ENCODE results near the gene KRT40.
A peak's percentile ranks its signal among the peaks of the same experiment; 100 is the strongest.

Gene KRT40

GRCh38 chr17:40951011-40951622 is 33.0 kb downstream of the KRT40 start:
- Mint-ChIP-seq H3K27me3 (ENCODE audit: low read depth) (peaks cover 13% of the 10 kb centered on the region), H3K4me1 (peaks cover 56% of the 10 kb centered on the region), H3K36me3 (ENCODE audit: low read depth) (no peaks in the 10 kb centered on the region), H3K27ac (no peak overlapping the region), H3K4me3 (no peak overlapping the region), H3K9me3 (no peaks in the 10 kb centered on the region)
- TF ChIP-seq CTCF (IDR thresholded peaks at IDR 0.05; ENCODE audit: unreplicated experiment in 3 of 3) = no peak

- Mint-ChIP-seq H3K4me3 (no peak overlapping the region), H3K27ac (peak overlapping the region in 2 of 3 experiments; percentile 6 to 12), H3K4me1 (peaks cover 48% of the 10 kb centered on the region), H3K9me3 (no peaks in the 10 kb centered on the region), H3K36me3 (ENCODE audit: low read depth) (no peaks in the 10 kb centered on the region), H3K27me3 (ENCODE audit: low read depth) (peaks cover 13% of the 10 kb centered on the region)
- TF ChIP-seq CTCF (IDR thresholded peaks at IDR 0.05; ENCODE audit: unreplicated experiment in 3 of 3) = no peak
Measured at GRCh38 chr17:40950176-40950575, 34.0 kb downstream of the KRT40 start.

GRCh38 chr17:40949418-40949817 is 34.7 kb downstream of the KRT40 start:
- H3K4me3 Mint-ChIP-seq = no peak overlapping the region
- H3K4me1 Mint-ChIP-seq = peaks cover 45% of the 10 kb centered on the region
- no peaks in the 10 kb centered on the region for H3K36me3 Mint-ChIP-seq (ENCODE audit: low read depth)
- TF ChIP-seq CTCF (IDR thresholded peaks at IDR 0.05; ENCODE audit: unreplicated experiment in 3 of 3) = no peak
- peaks cover 2% of the 10 kb centered on the region for H3K9me3 Mint-ChIP-seq
- peak overlapping the region; percentile 4 to 53 (median 31) for H3K27ac Mint-ChIP-seq
- peaks cover 10% of the 10 kb centered on the region for H3K27me3 Mint-ChIP-seq (ENCODE audit: low read depth)

- no peak overlapping the region for H3K4me3 Mint-ChIP-seq
Measured at GRCh38 chr17:40947929-40948328, 36.2 kb downstream of the KRT40 start.

GRCh38 chr17:40945414-40945813 is 38.7 kb downstream of the KRT40 start:
- peaks cover 33% of the 10 kb centered on the region for H3K4me1 Mint-ChIP-seq
- peaks cover 2% of the 10 kb centered on the region for H3K9me3 Mint-ChIP-seq
- H3K4me3 Mint-ChIP-seq = no peak overlapping the region
- no peaks in the 10 kb centered on the region for H3K36me3 Mint-ChIP-seq (ENCODE audit: low read depth)
- no peak overlapping the region for H3K27ac Mint-ChIP-seq
- no peak for TF ChIP-seq CTCF (IDR thresholded peaks at IDR 0.05; ENCODE audit: unreplicated experiment in 3 of 3)
- no peaks in the 10 kb centered on the region for H3K27me3 Mint-ChIP-seq (ENCODE audit: low read depth)

More at GRCh38 chr17:40947929-40948328, 36.2 kb downstream of the KRT40 start:
- H3K27me3 Mint-ChIP-seq (ENCODE audit: low read depth) = peaks cover 7% of the 10 kb centered on the region
- H3K36me3 Mint-ChIP-seq (ENCODE audit: low read depth) = no peaks in the 10 kb centered on the region
- peaks cover 41% of the 10 kb centered on the region for H3K4me1 Mint-ChIP-seq
- H3K9me3 Mint-ChIP-seq = peaks cover 2% of the 10 kb centered on the region
- TF ChIP-seq CTCF (IDR thresholded peaks at IDR 0.05; ENCODE audit: unreplicated experiment in 3 of 3) = no peak
- no peak overlapping the region for H3K27ac Mint-ChIP-seq

GRCh38 chr17:40944531-40944930 is 39.6 kb downstream of the KRT40 start:
- TF ChIP-seq CTCF (IDR thresholded peaks at IDR 0.05; ENCODE audit: unreplicated experiment in 3 of 3) = no peak
- Mint-ChIP-seq H3K27me3 (ENCODE audit: low read depth) (no peaks in the 10 kb centered on the region), H3K27ac (no peak overlapping the region), H3K4me3 (no peak overlapping the region), H3K4me1 (peaks cover 26% of the 10 kb centered on the region), H3K36me3 (ENCODE audit: low read depth) (no peaks in the 10 kb centered on the region), H3K9me3 (peaks cover 2% of the 10 kb centered on the region)
